DOHH2 (cell line): ENCODE measurements around the gene ITSN2.
"Not testable (repeated sequence)": the region's sequence is repeated elsewhere in the genome, so short reads cannot be mapped to it uniquely, and the experiment has no call there.

Source experiments
- H3F3A ChIP-seq: fragments of 200-600 bp; sonication (generic), shearing (Covaris generic); 2 replicates; pipeline ENCODE4 v1.6.0; 2016; ENCODE audit warnings: antibody characterized with exemption, mild to moderate bottlenecking; ENCODE audit not compliant: control insufficient read depth, insufficient read depth
- H3K27ac ChIP-seq: fragments of 200-600 bp; sonication (generic); 2 replicates; pipeline ENCODE4 v1.5.1; 2014; ENCODE audit warnings: low read depth, mild to moderate bottlenecking, low read length, moderate library complexity
- H3K27me3 ChIP-seq: fragments of 200-600 bp; sonication (generic); 2 replicates; pipeline ENCODE4 v1.6.1; 2014; ENCODE audit warnings: mild to moderate bottlenecking, low read length, mixed read lengths; ENCODE audit not compliant: control insufficient read depth
- H3K36me3 ChIP-seq: fragments of 200-600 bp; sonication (generic); 2 replicates; pipeline ENCODE4 v1.6.1; 2014; ENCODE audit warnings: mild to moderate bottlenecking, low read length, moderate library complexity, mixed read lengths; ENCODE audit not compliant: control insufficient read depth
- H3K4me1 ChIP-seq: fragments of 200-600 bp; sonication (generic); 2 replicates; pipeline ENCODE4 v1.6.1; 2014; ENCODE audit warnings: mild to moderate bottlenecking, low read length, mixed read lengths; ENCODE audit not compliant: control insufficient read depth
- H3K4me2 ChIP-seq: fragments of 200-600 bp; sonication (generic); 2 replicates; pipeline ENCODE4 v1.6.0; 2014; ENCODE audit warnings: mild to moderate bottlenecking, low read length, moderate library complexity
- H3K4me3 ChIP-seq: fragments of 200-600 bp; sonication (generic); 2 replicates; pipeline ENCODE4 v1.5.1; 2014; ENCODE audit warnings: mild to moderate bottlenecking, low read length, mixed read lengths
- H3K79me2 ChIP-seq: fragments of 200-600 bp; sonication (generic); 2 replicates; pipeline ENCODE4 v1.6.1; 2014; ENCODE audit warnings: mild to moderate bottlenecking, low read length, mixed read lengths; ENCODE audit not compliant: control insufficient read depth
- H3K9me2 ChIP-seq: fragments of 200-600 bp; sonication (generic); replicated peaks from 2 replicates; pipeline ENCODE4 v1.6.1; 2014; ENCODE audit warnings: mild to moderate bottlenecking, low read length, mixed read lengths; ENCODE audit not compliant: control insufficient read depth
- H3K9me3 ChIP-seq: fragments of 200-600 bp; sonication (generic); 2 replicates; pipeline ENCODE4 v1.6.1; 2014; ENCODE audit warnings: antibody characterized with exemption, low read length, mixed read lengths; ENCODE audit not compliant: control insufficient read depth, insufficient read depth
- H4K20me1 ChIP-seq: fragments of 200-600 bp; sonication (generic); 2 replicates; pipeline ENCODE4 v1.6.0; 2014; ENCODE audit warnings: low read depth, mild to moderate bottlenecking, antibody characterized with exemption, low read length, moderate library complexity; ENCODE audit not compliant: control insufficient read depth, insufficient read depth
- CTCF ChIP-seq: fragments of 200-600 bp; sonication (generic); IDR thresholded peaks from one replicate; pipeline ENCODE4 v1.5.1; 2014; ENCODE audit warnings: antibody characterized with exemption, mild to moderate bottlenecking, low read depth, low read length; ENCODE audit not compliant: poor library complexity, severe bottlenecking
- EZH2phosphoT487 ChIP-seq: fragments of 200-600 bp; sonication (generic); IDR thresholded peaks from 2 replicates; pipeline ENCODE4 v1.6.1; 2017; ENCODE audit warnings: borderline replicate concordance, mild to moderate bottlenecking, antibody characterized with exemption, low read length, moderate library complexity, mixed read lengths

Gene ITSN2

GRCh38 chr2:24360050-24360962 lies at the start of gene ITSN2:
Gene ITSN2 (minus strand): TSS chr2:24360536. CDS start chr2:24328082, 32,454 bp downstream.
- TF ChIP-seq EZH2phosphoT487, result no peak
- Histone ChIP-seq H4K20me1 (no peaks in the 10 kb centered on the region), H3F3A (peaks cover 11% of the 10 kb centered on the region), H3K27ac (peak within 1 kb of the TSS; percentile 68), H3K27me3 (no peaks in the 10 kb centered on the region), H3K4me1 (peaks cover 40% of the 10 kb centered on the region), H3K9me3 (no peaks in the 10 kb centered on the region), H3K4me2 (peak within 1 kb of the TSS; percentile 79), H3K4me3 (peak within 1 kb of the TSS; percentile 97), H3K79me2 (peaks cover 49% of the 10 kb centered on the region), H3K9me2 (no peaks in the 10 kb centered on the region), H3K36me3 (peaks cover 15% of the 10 kb centered on the region)

DNA sequence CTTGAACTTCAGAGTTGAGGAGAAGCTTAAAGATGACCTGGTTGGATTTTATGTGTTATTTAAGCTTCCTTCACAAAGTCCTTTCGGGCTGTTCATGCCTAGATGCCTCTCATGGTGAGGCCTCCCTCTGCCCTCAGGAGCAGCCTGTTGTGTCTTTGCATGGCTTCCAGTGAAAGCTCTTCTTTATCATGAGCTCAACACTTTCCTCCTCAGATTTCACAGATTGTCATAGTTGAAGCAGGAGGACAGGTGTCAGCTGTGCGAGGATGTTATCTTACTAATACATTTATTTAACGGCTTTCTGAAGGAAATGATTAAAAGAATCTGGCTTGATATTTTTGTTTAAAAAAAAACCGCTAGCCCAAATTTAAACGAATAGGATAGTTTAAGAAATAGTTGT lies 48.8 kb upstream of the ITSN2 start:
- no peaks in the 10 kb centered on the region for H3K36me3 ChIP-seq
- no peak overlapping the region for H3K27ac ChIP-seq
- TF ChIP-seq CTCF (no peak), EZH2phosphoT487 (no peak)
- H3K4me1 ChIP-seq, result 0 out of 2 replicates have a peak, but pooled peaks cover 4% of the 10 kb centered on the region
- H3K9me2 ChIP-seq, result no peaks in the 10 kb centered on the region
- H3K27me3 ChIP-seq, result peaks cover 4% of the 10 kb centered on the region; the same call in 1 of the 2 replicates
- H3F3A ChIP-seq, result no peaks in the 10 kb centered on the region
- no peak overlapping the region for H3K4me2 ChIP-seq
- H3K4me3 ChIP-seq, result no peak overlapping the region
- no peaks in the 10 kb centered on the region for H3K79me2 ChIP-seq
- H3K9me3 ChIP-seq, result no peaks in the 10 kb centered on the region
- no peaks in the 10 kb centered on the region for H4K20me1 ChIP-seq

- H3K36me3 ChIP-seq, H3K79me2 ChIP-seq, H3K9me3 ChIP-seq, H3K27me3 ChIP-seq, H3F3A ChIP-seq, H4K20me1 ChIP-seq, H3K27ac ChIP-seq, H3K4me3 ChIP-seq, H3K9me2 ChIP-seq, H3K4me1 ChIP-seq, H3K4me2 ChIP-seq: not testable (repeated sequence)
Observed at GRCh38 chr2:24408704-24409103, 48.4 kb upstream of the ITSN2 start.

GRCh38 chr2:24404491-24404921 lies 44.2 kb upstream of the ITSN2 start:
- Histone ChIP-seq H3K27ac (no peak overlapping the region), H3K36me3 (no peaks in the 10 kb centered on the region), H3K9me3 (peaks cover 5% of the 10 kb centered on the region), H3K9me2 (no peaks in the 10 kb centered on the region), H3K4me1 (no peaks in the 10 kb centered on the region), H3K27me3 (peaks cover 4% of the 10 kb centered on the region; the same call in 1 of the 2 replicates), H3K79me2 (no peaks in the 10 kb centered on the region), H4K20me1 (no peaks in the 10 kb centered on the region), H3K4me2 (no peak overlapping the region), H3F3A (no peaks in the 10 kb centered on the region), H3K4me3 (no peak overlapping the region)
- TF ChIP-seq CTCF (no peak), EZH2phosphoT487 (no peak)
